GM12801 (cell line): ENCODE measurements around the gene ARHGAP10.

Experiments
- CTCF ChIP-seq: IDR thresholded peaks from one replicate; pipeline ENCODE4 v1.5.1; 2011; ENCODE audit warnings: control low read depth; ENCODE audit not compliant: insufficient read length; ENCODE audit errors: extremely low read depth

ARHGAP10 gene

GRCh38 chr4:147782087-147782781 lies 50.3 kb downstream of the ARHGAP10 start:
- TF ChIP-seq CTCF, result no peak

GRCh38 chr4:147785129-147785528 lies 53.2 kb downstream of the ARHGAP10 start:
- TF ChIP-seq CTCF, result no peak

GRCh38 chr4:147786031-147786430 lies 54.1 kb downstream of the ARHGAP10 start:
- no peak for TF ChIP-seq CTCF

GRCh38 chr4:147786531-147786930 lies 54.6 kb downstream of the ARHGAP10 start:
- TF ChIP-seq CTCF, result no peak

GRCh38 chr4:147787204-147787603 lies 55.3 kb downstream of the ARHGAP10 start:
- no peak for TF ChIP-seq CTCF

- no peak for TF ChIP-seq CTCF
Observed at GRCh38 chr4:147788791-147789190, 56.9 kb downstream of the ARHGAP10 start.

- TF ChIP-seq CTCF, result no peak
Observed at GRCh38 chr4:147789596-147789995, 57.7 kb downstream of the ARHGAP10 start.

- TF ChIP-seq CTCF, result no peak
Observed at GRCh38 chr4:147790412-147790811, 58.5 kb downstream of the ARHGAP10 start.
